GM12873 (cell line): ENCODE measurements around the gene COL6A2.

ENCODE experiments used
- TF ChIP-seq, protein P1 (sequence below): IDR thresholded peaks from 2 replicates; pipeline ENCODE4 v1.5.1; 2012; ENCODE audit warnings: low read depth, mild to moderate bottlenecking, moderate library complexity, low read length, control low read depth; ENCODE audit not compliant: insufficient read depth; ENCODE audit errors: missing control alignments

COL6A2 gene

GRCh38 chr21:46131838-46132651, 34.1 kb downstream of the COL6A2 start:
- TF ChIP-seq, protein P1, sequence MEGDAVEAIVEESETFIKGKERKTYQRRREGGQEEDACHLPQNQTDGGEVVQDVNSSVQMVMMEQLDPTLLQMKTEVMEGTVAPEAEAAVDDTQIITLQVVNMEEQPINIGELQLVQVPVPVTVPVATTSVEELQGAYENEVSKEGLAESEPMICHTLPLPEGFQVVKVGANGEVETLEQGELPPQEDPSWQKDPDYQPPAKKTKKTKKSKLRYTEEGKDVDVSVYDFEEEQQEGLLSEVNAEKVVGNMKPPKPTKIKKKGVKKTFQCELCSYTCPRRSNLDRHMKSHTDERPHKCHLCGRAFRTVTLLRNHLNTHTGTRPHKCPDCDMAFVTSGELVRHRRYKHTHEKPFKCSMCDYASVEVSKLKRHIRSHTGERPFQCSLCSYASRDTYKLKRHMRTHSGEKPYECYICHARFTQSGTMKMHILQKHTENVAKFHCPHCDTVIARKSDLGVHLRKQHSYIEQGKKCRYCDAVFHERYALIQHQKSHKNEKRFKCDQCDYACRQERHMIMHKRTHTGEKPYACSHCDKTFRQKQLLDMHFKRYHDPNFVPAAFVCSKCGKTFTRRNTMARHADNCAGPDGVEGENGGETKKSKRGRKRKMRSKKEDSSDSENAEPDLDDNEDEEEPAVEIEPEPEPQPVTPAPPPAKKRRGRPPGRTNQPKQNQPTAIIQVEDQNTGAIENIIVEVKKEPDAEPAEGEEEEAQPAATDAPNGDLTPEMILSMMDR, result no peak

GRCh38 chr21:46135782-46136395, 38.0 kb downstream of the COL6A2 start:
- TF ChIP-seq, protein P1, result no peak

GRCh38 chr21:46136739-46137349, 38.9 kb downstream of the COL6A2 start:
- TF ChIP-seq, protein P1, result no peak

DNA sequence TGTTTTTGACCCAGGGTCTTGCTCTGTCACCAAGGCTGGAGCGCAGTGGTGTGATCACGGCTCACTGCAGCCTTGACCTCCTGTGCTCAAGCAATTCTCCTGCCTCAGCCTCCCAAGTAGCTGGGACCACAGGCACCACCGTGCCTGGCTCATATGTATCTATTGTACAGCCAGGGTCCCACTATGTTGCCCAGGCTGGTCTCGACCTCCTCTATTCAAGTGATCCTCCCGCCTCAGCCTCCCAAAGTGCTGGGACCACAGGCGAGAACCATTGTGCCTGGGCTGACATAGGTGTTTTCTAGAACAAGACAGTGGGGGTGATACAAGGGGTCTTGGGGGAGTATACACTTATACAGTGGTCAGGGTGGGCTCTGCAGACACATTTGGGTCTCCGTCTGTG, 40.0 kb downstream of the COL6A2 start:
- TF ChIP-seq, protein P1, result no peak

DNA sequence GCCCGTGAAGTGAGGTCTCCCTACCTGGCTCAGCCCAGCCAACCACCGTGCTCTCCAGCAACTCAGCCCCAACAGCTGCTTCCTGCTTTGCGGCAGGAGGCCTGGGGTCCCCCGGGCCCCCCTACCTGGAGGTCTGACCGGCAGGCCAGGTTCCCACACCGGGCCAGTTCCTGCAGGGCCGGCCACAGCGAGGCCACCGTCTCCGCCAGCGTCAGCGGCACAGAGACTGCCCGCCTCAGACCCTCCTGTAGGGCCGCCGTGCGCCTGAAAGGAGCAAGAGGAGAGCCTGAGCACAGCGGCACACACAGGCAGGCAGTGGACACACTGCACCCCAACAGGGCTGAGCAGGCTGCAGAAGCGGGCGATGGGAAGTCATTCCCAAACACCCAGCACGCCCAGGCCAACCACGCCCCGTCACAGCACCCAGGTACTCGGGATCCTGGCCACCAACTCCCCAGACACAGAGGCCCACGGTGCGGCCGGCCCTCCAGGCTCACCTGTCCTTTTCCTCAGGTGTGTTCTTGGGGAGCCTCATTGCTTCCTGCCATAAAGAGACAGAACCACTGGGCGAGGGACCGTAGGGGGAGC, 40.6 kb downstream of the COL6A2 start:
- TF ChIP-seq, protein P1, result no peak

GRCh38 chr21:46139686-46140085, 41.8 kb downstream of the COL6A2 start:
- TF ChIP-seq, protein P1, result no peak
